HL-60 (cell line): ENCODE results near the gene DDX50.

Experiments
- GABPA ChIP-seq: IDR thresholded peaks from 2 replicates; pipeline ENCODE4 v1.6.1; 2012; ENCODE audit warnings: low read depth
- POLR2AphosphoS5 ChIP-seq: IDR thresholded peaks from 2 replicates; pipeline ENCODE4 v1.6.1; 2012; ENCODE audit warnings: low read depth
- SPI1 ChIP-seq: IDR thresholded peaks from 2 replicates; pipeline ENCODE4 v1.6.1; 2012; ENCODE audit warnings: low read depth, mild to moderate bottlenecking, borderline replicate concordance
- TF ChIP-seq, protein P1 (sequence below): IDR thresholded peaks from one replicate; pipeline ENCODE4 v1.5.1; 2011; ENCODE audit warnings: low read length, control low read depth, inconsistent platforms; ENCODE audit not compliant: insufficient read depth
- TF ChIP-seq, protein P2 (sequence below): IDR thresholded peaks from 2 replicates; pipeline ENCODE4 v1.6.1; 2012; ENCODE audit warnings: low read depth; ENCODE audit not compliant: insufficient replicate concordance

DNA sequence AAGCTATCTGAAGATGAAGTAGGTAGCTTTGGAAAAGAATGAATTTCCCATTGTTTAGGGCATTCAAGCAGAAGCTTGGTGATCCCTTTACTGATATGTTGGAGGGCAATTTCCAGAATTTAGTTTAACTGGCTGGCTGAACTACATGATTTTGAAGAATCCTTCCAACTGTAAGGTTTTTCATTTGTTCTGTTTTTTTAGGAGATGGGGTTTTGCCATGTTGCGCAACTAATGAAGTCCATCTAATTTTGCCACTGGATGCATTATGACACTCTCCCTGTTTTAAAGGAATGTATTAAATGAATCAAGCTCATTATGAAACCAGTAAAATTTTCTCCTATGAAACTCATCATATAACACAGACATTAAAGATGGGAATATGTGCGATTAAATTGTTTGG, 6.1 kb upstream of the DDX50 start:
- TF ChIP-seq, protein P1, sequence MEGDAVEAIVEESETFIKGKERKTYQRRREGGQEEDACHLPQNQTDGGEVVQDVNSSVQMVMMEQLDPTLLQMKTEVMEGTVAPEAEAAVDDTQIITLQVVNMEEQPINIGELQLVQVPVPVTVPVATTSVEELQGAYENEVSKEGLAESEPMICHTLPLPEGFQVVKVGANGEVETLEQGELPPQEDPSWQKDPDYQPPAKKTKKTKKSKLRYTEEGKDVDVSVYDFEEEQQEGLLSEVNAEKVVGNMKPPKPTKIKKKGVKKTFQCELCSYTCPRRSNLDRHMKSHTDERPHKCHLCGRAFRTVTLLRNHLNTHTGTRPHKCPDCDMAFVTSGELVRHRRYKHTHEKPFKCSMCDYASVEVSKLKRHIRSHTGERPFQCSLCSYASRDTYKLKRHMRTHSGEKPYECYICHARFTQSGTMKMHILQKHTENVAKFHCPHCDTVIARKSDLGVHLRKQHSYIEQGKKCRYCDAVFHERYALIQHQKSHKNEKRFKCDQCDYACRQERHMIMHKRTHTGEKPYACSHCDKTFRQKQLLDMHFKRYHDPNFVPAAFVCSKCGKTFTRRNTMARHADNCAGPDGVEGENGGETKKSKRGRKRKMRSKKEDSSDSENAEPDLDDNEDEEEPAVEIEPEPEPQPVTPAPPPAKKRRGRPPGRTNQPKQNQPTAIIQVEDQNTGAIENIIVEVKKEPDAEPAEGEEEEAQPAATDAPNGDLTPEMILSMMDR, result no peak
- TF ChIP-seq POLR2AphosphoS5, result no peak
- TF ChIP-seq SPI1, result no peak
- TF ChIP-seq, protein P2, sequence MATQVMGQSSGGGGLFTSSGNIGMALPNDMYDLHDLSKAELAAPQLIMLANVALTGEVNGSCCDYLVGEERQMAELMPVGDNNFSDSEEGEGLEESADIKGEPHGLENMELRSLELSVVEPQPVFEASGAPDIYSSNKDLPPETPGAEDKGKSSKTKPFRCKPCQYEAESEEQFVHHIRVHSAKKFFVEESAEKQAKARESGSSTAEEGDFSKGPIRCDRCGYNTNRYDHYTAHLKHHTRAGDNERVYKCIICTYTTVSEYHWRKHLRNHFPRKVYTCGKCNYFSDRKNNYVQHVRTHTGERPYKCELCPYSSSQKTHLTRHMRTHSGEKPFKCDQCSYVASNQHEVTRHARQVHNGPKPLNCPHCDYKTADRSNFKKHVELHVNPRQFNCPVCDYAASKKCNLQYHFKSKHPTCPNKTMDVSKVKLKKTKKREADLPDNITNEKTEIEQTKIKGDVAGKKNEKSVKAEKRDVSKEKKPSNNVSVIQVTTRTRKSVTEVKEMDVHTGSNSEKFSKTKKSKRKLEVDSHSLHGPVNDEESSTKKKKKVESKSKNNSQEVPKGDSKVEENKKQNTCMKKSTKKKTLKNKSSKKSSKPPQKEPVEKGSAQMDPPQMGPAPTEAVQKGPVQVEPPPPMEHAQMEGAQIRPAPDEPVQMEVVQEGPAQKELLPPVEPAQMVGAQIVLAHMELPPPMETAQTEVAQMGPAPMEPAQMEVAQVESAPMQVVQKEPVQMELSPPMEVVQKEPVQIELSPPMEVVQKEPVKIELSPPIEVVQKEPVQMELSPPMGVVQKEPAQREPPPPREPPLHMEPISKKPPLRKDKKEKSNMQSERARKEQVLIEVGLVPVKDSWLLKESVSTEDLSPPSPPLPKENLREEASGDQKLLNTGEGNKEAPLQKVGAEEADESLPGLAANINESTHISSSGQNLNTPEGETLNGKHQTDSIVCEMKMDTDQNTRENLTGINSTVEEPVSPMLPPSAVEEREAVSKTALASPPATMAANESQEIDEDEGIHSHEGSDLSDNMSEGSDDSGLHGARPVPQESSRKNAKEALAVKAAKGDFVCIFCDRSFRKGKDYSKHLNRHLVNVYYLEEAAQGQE, result no peak
- no peak for TF ChIP-seq GABPA
